Subcutaneous abdominal adipose tissue (tissue), 5 donors: Measurements from ENCODE around the gene COMTD1.
"Not testable (repeated sequence)": the region's sequence is repeated elsewhere in the genome, so short reads cannot be mapped to it uniquely, and the experiment has no call there.

Experiments
- H3K27ac ChIP-seq: one replicate; pipeline ENCODE4 v1.7.0; 2013; ENCODE audit warnings: low read depth, mild to moderate bottlenecking, inconsistent platforms, low read length, moderate library complexity
- H3K27me3 ChIP-seq, 5 donors: one replicate each; pipeline ENCODE4 v1.7.0; 2013; ENCODE audit warnings: low read length in 5 of 5, inconsistent platforms in 1 of 5; ENCODE audit not compliant: control insufficient read depth in 5 of 5, insufficient read depth in 4 of 5
- H3K36me3 ChIP-seq, 5 donors: one replicate each; pipeline ENCODE4 v1.7.0; 2013; ENCODE audit warnings: low read length in 5 of 5; ENCODE audit not compliant: control insufficient read depth in 5 of 5, insufficient read depth in 5 of 5
- H3K4me1 ChIP-seq, 5 donors: one replicate each; pipeline ENCODE4 v1.7.0; 2013; ENCODE audit warnings: low read length in 5 of 5, mild to moderate bottlenecking in 3 of 5, moderate library complexity in 1 of 5; ENCODE audit not compliant: control insufficient read depth in 5 of 5, insufficient read depth in 5 of 5
- H3K4me3 ChIP-seq, 5 donors: one replicate each; pipeline ENCODE4 v1.7.0; 2013; ENCODE audit warnings: low read length in 5 of 5, low read depth in 1 of 5
- H3K9ac ChIP-seq, 5 donors: one replicate each; pipeline ENCODE4 v1.7.0; 2013; ENCODE audit warnings: low read length in 5 of 5, mild to moderate bottlenecking in 4 of 5, moderate library complexity in 3 of 5
- H3K9me3 ChIP-seq, 5 donors: one replicate each; pipeline ENCODE4 v1.7.0; 2013; ENCODE audit warnings: low read length in 5 of 5; ENCODE audit not compliant: control insufficient read depth in 5 of 5
- donor health status: healthy.
- donor health status: healthy.
- donor health status: healthy.
- donor health status: healthy.
- donor health status: healthy.

The COMTD1 gene

GRCh38 chr10:75197906-75198305 lies 37.9 kb downstream of the COMTD1 start:
- H3K4me1 ChIP-seq, result peaks cover 2 to 8% (median 7%) of the 10 kb centered on the region in 5 donors
- H3K36me3 ChIP-seq, result peaks cover 0 to 3% (median 0%) of the 10 kb centered on the region in 5 donors
- H3K9ac ChIP-seq, result no peak overlapping the region
- H3K4me3 ChIP-seq, result no peak overlapping the region
- H3K27ac ChIP-seq, result no peak overlapping the region
- no peaks in the 10 kb centered on the region for H3K27me3 ChIP-seq
- no peaks in the 10 kb centered on the region for H3K9me3 ChIP-seq

- Histone ChIP-seq H3K4me1 (peaks cover 0 to 6% (median 1%) of the 10 kb centered on the region in 5 donors), H3K27ac (no peak overlapping the region), H3K9me3 (no peaks in the 10 kb centered on the region)
Observed at GRCh38 chr10:75197066-75197465, 38.7 kb downstream of the COMTD1 start.

GRCh38 chr10:75195035-75195763 lies 40.6 kb downstream of the COMTD1 start:
- Histone ChIP-seq H3K9me3 (no peaks in the 10 kb centered on the region), H3K9ac (no peak overlapping the region), H3K27me3 (no peaks in the 10 kb centered on the region), H3K27ac (no peak overlapping the region), H3K4me3 (no peak overlapping the region), H3K4me1 (peaks cover 0 to 11% (median 7%) of the 10 kb centered on the region in 5 donors), H3K36me3 (peaks cover 0 to 3% (median 0%) of the 10 kb centered on the region in 5 donors)

More at GRCh38 chr10:75197066-75197465, 38.7 kb downstream of the COMTD1 start:
- H3K9ac ChIP-seq, result no peak overlapping the region
- H3K27me3 ChIP-seq, result no peaks in the 10 kb centered on the region
- no peak overlapping the region for H3K4me3 ChIP-seq
- H3K36me3 ChIP-seq, result peaks cover 0 to 3% (median 0%) of the 10 kb centered on the region in 5 donors

GRCh38 chr10:75194625-75195024 lies 41.1 kb downstream of the COMTD1 start:
- H3K9me3 ChIP-seq, H3K36me3 ChIP-seq, H3K27ac ChIP-seq, H3K9ac ChIP-seq, H3K4me3 ChIP-seq, H3K27me3 ChIP-seq: not testable (repeated sequence)
- peaks cover 0 to 11% (median 7%) of the 10 kb centered on the region in 5 donors for H3K4me1 ChIP-seq

GRCh38 chr10:75191821-75192568 lies 43.8 kb downstream of the COMTD1 start:
- Histone ChIP-seq H3K27ac (peak overlapping the region; percentile 89), H3K9me3 (no peaks in the 10 kb centered on the region), H3K4me3 (peak overlapping the region in 1 of 5 donors; percentile 3), H3K4me1 (peaks cover 0 to 15% (median 11%) of the 10 kb centered on the region in 5 donors), H3K27me3 (no peaks in the 10 kb centered on the region), H3K36me3 (peaks cover 0 to 3% (median 0%) of the 10 kb centered on the region in 5 donors), H3K9ac (peak overlapping the region in 1 of 5 donors; percentile 52)

GRCh38 chr10:75189266-75190096 lies 46.3 kb downstream of the COMTD1 start:
- peaks cover 0 to 32% (median 17%) of the 10 kb centered on the region in 5 donors for H3K4me1 ChIP-seq
- H3K36me3 ChIP-seq, result peaks cover 0 to 3% (median 0%) of the 10 kb centered on the region in 5 donors
- no peak overlapping the region for H3K4me3 ChIP-seq
- no peaks in the 10 kb centered on the region for H3K9me3 ChIP-seq
- H3K27me3 ChIP-seq, result no peaks in the 10 kb centered on the region
- no peak overlapping the region for H3K27ac ChIP-seq
- no peak overlapping the region for H3K9ac ChIP-seq

GRCh38 chr10:75188522-75188921 lies 47.2 kb downstream of the COMTD1 start:
- not testable (repeated sequence) for H3K9ac ChIP-seq, H3K27me3 ChIP-seq, H3K27ac ChIP-seq, H3K4me3 ChIP-seq, H3K9me3 ChIP-seq, H3K36me3 ChIP-seq
- peaks cover 0 to 32% (median 17%) of the 10 kb centered on the region in 5 donors for H3K4me1 ChIP-seq

GRCh38 chr10:75187961-75188426 lies 47.8 kb downstream of the COMTD1 start:
- H3K9ac ChIP-seq, result no peak overlapping the region
- H3K27me3 ChIP-seq, result no peaks in the 10 kb centered on the region
- no peak overlapping the region for H3K27ac ChIP-seq
- peaks cover 0 to under 1% (median 0%) of the 10 kb centered on the region in 5 donors for H3K36me3 ChIP-seq
- H3K4me1 ChIP-seq, result peaks cover 0 to 32% (median 17%) of the 10 kb centered on the region in 5 donors
- no peaks in the 10 kb centered on the region for H3K9me3 ChIP-seq
- H3K4me3 ChIP-seq, result no peak overlapping the region

- Histone ChIP-seq H3K36me3 (peaks cover 0 to 2% (median 0%) of the 10 kb centered on the region in 5 donors), H3K9me3 (no peaks in the 10 kb centered on the region), H3K27me3 (no peaks in the 10 kb centered on the region), H3K4me3 (no peak overlapping the region), H3K4me1 (peaks cover 0 to 23% (median 10%) of the 10 kb centered on the region in 5 donors), H3K9ac (no peak overlapping the region), H3K27ac (peak overlapping the region; percentile 55)
Observed at GRCh38 chr10:75186310-75186709, 49.4 kb downstream of the COMTD1 start.
